ENCODE data around the gene U2AF2.
A peak's percentile ranks its signal among the peaks of the same experiment; 100 is the strongest.

The U2AF2 gene

DNA sequence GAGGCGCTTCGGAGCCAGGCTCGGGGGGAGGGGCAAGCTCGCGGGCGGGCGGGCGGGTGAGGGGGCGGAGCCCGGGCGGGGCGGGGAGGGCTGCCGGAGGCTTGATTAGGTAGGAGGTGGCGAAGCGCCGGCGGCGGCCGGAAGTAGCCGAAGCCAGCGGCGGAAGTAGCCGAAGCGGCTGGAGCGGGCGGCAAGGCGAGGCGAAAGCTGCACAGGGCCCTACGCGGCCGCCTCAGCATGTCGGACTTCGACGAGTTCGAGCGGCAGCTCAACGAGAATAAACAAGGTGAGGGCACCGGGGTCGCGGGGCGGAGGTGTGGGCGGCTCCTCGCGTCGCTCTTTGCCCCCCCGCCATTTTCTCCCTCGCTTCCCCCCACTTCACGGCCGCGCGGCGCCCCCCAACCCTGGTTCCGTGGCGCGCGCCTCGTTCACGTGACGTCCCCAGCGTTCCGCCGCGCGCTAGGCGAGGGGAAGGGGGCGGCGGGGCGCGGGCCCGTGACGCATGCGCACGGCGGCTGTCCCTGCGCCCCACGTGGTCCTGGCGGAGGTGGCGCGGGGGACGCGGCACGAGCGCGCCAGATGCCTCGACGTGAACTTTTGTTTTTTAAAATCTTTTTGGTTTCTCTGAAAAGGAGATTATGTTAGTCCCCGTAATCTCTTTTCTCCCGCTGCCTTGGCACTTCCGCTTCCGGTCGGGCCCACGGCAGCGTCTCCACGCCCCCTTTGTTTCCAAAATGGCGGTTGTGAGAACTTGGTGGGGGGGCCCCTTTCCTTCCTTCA lies at the start of gene U2AF2:
Gene U2AF2 (plus strand): TSS at position 168 of the 780 bp plus-strand sequence. CDS start 70 bp downstream, at position 238.
- FAIRE-seq: no peak

DNA sequence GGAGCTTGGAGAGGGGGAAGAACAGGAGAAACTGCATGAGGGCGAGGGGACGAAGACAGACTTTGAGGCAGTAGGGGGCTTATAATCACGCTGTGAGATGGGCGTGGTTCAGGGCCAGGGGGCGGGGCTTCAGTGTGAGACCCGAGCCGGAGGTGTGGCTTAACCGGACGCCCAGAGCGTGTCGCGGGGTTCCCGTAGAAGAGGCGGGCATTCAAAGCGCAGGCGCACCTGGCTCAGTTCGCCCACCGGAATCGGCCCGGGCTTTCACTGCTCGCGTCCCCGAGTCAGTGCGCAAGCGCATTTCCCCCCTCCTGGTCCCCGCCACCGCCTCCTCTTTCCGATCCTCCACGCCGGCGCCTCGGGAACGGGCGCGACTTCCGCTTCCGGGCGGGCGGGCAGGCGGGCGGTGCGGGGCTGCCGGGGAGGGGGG lies 49.6 kb upstream of the U2AF2 start:
- peak; percentile 100 for DNase-seq (ENCODE audit: insufficient read length, low spot score)
- no peak for TF ChIP-seq POLR2A (IDR thresholded peaks at IDR 0.05; ENCODE audit: low read depth, low read length)
- no peak for FAIRE-seq

More for the DNA sequence above, at the start of gene U2AF2:
- peak; percentile 88 for TF ChIP-seq POLR2A (IDR thresholded peaks at IDR 0.05; ENCODE audit: low read depth, low read length)
- DNase-seq (ENCODE audit: insufficient read length, low spot score): peak; percentile 95

DNA sequence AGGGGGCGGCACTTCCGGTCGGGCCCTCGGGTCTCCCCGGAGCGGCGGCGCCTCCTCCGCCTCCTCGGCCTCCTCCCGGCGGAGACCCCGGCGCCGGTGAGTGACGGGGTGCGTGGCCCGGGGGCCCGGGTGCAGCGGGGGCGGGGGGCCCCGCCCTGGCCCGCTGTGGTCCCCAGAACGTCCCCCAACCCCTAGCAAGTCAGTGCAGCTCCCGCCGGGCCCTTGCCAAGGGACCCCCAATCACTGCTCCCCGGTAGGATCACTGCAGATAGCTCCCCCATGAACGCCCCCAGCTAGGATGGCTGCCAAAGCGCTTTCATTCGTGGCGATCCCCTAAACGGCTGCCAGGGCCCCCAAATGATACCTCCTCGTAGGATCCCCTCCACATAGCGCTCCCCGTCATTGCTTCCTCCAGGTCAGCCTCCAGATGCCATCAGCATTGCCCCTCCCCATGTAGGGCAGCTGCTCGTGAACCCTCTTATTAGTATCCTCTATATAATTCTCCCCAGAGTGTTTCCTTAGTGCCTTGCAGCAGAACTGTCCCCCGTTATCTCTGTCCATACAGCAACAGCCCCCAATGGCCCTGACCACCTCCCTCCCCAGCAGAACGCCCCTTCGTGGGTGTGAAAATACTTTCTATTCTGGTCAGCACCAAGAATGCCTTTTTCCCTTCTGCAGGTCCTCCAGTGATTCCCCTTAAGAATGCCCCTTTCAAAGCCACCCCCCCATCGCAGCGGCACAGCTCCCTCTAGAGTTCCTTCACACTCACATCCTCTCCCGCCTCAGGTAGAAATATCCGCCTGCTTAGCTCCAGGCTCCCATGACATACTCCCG lies 49.0 kb upstream of the U2AF2 start, which contains the start of gene ZNF865:
Gene ZNF865 (plus strand): TSS at position 11 of the 834 bp plus-strand sequence. CDS start 7,972 bp downstream, outside the sequence.
- TF ChIP-seq POLR2A (IDR thresholded peaks at IDR 0.05; ENCODE audit: low read depth, low read length): peak; percentile 43; the same call in 1 of the 2 replicates
- DNase-seq (ENCODE audit: insufficient read length, low spot score) (peak; percentile 99), FAIRE-seq (no peak)

DNA sequence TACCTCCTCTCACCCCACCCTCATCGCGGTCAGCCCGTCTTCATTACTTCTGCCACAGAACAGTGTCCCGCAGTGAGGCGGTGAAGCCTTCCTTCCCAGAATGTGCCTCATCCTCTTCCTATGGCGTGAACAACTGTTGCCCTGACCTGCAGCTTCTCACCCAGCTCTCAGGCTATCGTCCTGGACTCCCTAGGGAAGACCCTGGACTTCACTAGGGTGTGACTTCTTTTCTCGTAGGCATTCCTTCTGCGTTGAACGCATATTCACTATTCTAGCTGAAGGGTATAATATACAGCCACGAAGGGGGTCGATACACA lies 48.4 kb upstream of the U2AF2 start:
- DNase-seq (ENCODE audit: insufficient read length, low spot score) (no peak), FAIRE-seq (no peak)
- no peak for TF ChIP-seq POLR2A (IDR thresholded peaks at IDR 0.05; ENCODE audit: low read depth, low read length)

DNA sequence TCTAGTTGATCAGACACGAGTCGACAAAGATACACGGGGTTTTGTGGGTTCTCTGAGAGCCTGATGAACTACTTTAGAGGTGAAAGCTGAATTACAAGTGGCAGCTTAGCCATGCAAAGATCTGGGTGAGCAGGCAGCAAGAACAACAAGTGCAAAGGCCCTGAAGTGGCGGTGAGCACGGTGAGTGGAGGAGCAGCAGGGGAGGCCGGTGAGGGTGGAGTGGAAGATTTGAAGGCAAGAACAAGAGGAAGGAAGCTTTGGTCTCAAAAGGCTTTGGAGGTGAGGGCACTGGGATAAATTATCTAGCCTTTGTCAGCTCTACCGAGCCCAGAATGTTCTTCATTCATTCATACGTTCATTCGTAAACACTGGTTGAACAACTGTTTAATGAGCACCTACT lies 48.0 kb upstream of the U2AF2 start:
- no peak for TF ChIP-seq POLR2A (IDR thresholded peaks at IDR 0.05; ENCODE audit: low read depth, low read length)
- DNase-seq (ENCODE audit: insufficient read length, low spot score) (no peak), FAIRE-seq (no peak)

DNA sequence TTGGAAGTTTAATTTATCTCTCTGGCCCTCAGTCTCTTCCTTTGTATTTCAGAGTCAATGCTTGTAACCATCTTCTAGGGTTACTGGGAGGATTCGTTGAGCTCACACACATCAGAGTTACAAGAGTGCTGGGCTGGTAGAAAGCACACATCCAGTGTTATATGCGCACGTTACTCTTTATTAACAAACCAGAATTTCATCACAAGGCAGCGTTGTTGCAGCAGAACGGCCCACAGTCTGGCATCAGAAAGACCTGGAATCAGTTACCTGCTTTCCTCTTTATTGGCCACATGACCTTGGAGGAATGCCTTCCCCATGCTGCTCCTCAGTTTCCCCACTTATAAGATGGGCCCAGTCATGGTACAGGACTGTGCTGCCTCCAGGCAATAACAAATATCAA lies 45.5 kb upstream of the U2AF2 start:
- DNase-seq (ENCODE audit: insufficient read length, low spot score) (no peak), FAIRE-seq (no peak)
- TF ChIP-seq POLR2A (IDR thresholded peaks at IDR 0.05; ENCODE audit: low read depth, low read length): no peak

DNA sequence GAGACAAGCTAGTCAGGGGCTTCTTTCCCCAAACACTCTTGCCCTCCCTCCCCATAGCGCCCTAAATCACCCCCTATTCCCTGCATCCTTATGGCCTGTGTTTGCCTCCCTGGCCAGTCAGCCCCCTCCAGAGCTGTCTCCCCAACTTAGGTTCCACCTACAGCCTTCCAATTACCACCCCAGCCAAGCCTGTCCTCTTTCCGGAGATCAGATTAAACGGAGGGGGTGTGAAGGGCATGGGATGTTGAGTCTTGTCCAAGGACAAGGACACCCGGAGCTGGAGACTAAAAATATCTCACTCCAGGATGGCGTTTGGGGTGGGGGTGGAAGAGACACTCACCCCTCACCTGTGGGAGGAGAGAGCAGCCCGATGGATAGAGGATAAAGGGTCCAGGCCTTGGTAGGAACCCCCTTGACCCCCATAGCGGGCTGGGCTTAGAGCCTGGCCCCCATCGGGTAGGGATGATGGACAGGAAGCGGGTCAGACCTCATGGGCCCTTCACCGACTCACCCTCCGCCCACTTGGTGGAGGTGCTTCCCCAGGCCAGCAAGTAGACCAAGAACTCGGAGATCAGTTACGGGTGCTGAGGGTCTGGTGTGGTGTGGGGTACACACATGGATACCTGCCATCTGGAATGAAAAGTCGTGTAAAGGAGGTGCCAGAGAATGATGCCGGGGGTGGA lies 43.4 kb upstream of the U2AF2 start:
- FAIRE-seq (no peak), DNase-seq (ENCODE audit: insufficient read length, low spot score) (no peak)
- TF ChIP-seq POLR2A (IDR thresholded peaks at IDR 0.05; ENCODE audit: low read depth, low read length): no peak

DNA sequence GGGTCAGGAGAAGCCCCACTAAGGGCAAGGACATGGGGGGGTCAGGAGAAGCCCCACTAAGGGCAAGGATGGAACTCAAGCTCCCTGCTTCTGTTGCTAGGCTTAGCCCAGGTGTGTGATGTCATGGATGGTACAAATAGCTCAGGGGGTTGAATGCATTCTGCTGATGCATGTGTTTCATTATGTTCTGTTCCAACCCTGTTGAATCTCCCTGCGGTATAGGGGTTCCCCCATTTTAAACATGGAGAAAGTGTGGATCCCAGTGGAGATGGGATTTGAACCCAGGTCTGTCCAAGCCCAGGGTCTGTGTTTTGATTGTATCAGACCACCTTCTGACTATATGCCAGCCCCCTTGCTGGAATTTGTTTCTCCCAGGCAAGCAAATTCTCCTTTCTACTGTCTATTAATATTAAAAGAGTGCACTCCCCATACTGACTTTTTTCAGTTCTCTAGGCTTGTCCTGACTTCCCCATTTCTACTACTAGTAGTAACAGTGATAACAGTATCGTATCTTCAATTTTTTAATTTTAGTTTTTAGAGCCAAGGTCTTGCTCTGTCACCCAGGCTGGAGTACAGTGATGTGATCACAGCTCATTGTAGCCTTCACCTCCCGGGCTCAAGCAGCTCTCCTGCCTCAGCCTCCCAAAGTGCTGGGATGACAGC lies 42.7 kb upstream of the U2AF2 start:
- FAIRE-seq (no peak), DNase-seq (ENCODE audit: insufficient read length, low spot score) (no peak)
- no peak for TF ChIP-seq POLR2A (IDR thresholded peaks at IDR 0.05; ENCODE audit: low read depth, low read length)

DNA sequence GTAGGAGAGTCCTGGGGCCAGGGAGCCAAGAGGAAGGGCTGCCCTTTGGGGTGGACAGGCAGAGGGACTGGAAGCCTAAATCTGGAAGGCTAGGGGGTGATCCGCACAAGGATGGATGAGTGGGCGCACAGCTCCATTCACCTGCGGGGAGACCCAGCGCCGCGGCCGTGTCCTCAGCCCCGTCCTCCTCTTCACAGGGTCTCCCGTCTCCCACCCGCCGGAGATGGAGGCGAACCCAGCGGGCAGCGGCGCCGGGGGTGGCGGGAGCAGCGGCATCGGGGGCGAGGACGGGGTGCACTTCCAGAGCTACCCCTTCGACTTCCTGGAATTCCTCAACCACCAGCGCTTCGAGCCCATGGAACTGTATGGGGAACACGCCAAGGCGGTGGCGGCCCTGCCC lies 41.4 kb upstream of the U2AF2 start:
- FAIRE-seq (no peak), DNase-seq (ENCODE audit: insufficient read length, low spot score) (no peak)
- no peak for TF ChIP-seq POLR2A (IDR thresholded peaks at IDR 0.05; ENCODE audit: low read depth, low read length)

DNA sequence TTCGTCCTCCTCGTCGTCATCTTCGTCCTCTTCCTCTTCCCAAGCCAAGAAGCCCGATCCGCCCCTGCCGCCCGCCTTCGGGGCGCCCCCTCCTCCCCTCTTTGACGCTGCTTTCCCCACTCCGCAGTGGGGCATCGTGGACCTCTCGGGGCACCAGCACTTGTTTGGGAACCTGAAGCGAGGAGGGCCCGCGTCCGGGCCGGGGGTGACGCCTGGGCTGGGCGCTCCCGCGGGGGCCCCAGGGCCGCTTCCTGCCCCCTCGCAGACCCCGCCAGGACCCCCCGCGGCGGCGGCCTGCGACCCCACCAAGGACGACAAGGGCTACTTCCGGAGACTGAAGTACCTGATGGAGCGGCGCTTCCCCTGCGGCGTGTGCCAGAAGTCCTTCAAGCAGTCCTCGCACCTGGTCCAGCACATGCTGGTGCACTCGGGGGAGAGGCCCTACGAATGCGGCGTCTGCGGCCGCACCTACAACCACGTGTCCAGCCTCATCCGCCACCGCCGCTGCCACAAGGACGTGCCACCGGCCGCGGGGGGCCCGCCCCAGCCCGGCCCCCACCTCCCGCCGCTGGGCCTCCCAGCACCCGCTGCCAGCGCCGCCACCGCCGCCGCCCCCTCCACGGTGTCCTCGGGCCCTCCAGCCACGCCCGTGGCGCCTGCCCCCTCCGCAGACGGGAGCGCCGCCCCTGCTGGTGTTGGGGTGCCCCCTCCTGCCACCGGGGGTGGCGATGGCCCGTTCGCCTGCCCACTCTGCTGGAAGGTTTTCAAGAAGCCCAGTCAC lies 40.7 kb upstream of the U2AF2 start:
- no peak for TF ChIP-seq POLR2A (IDR thresholded peaks at IDR 0.05; ENCODE audit: low read depth, low read length)
- no peak for DNase-seq (ENCODE audit: insufficient read length, low spot score)
- FAIRE-seq: no peak

DNA sequence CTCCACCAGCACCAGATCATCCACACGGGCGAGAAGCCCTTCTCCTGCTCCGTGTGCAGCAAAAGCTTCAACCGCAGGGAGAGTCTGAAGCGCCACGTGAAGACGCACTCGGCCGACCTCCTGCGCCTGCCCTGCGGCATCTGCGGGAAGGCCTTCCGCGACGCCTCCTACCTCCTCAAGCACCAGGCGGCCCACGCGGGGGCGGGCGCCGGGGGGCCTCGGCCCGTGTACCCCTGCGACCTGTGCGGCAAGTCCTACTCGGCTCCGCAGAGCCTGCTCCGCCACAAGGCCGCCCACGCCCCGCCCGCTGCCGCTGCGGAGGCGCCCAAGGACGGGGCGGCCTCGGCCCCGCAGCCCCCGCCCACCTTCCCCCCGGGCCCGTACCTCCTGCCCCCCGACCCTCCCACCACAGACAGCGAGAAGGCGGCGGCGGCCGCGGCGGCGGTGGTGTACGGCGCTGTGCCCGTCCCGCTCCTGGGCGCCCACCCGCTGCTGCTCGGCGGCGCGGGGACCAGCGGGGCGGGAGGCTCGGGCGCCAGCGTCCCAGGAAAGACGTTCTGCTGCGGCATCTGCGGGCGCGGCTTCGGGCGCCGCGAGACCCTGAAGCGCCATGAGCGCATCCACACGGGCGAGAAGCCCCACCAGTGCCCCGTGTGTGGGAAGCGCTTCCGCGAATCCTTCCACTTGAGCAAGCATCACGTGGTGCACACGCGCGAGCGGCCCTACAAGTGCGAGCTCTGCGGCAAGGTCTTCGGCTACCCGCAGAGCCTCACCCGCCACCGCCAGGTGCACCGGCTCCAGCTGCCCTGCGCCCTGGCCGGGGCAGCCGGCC lies 39.9 kb upstream of the U2AF2 start:
- no peak for TF ChIP-seq POLR2A (IDR thresholded peaks at IDR 0.05; ENCODE audit: low read depth, low read length)
- DNase-seq (ENCODE audit: insufficient read length, low spot score) (no peak), FAIRE-seq (no peak)
